IPS-NIHi7 (cell line): Measurements from ENCODE around the gene TMEM87B.

Experiments
- DNase-seq: peaks from one replicate; pipeline ENCODE4 v3.0.0; 2012; ENCODE audit warnings: mixed read lengths; ENCODE audit errors: extremely low spot score

TMEM87B gene

GRCh38 chr2:112166806-112167499 is 111.9 kb downstream of the TMEM87B start:
- DNase-seq, result no peak

- DNase-seq, result no peak
These were observed 113.5 kb downstream of the TMEM87B start for GRCh38 chr2:112168422-112169124.
